SK-N-SH treated with all-trans-retinoic acid at 6 μM for 48 hours (cell line): ENCODE data around the gene TMOD2.

Experiments used
- ATAC-seq: fragments of 200-7000 bp; cut with Tn5 transposase; 3 replicates; pipeline ENCODE4 v1.9.1; 2020; ENCODE audit warnings: mild to moderate bottlenecking, moderate library complexity
- ARNTL ChIP-seq: fragments of 450-650 bp; formaldehyde crosslinking; IDR thresholded peaks from 2 replicates; pipeline ENCODE4 v1.5.0; 2020; ENCODE audit warnings: low read depth, mild to moderate bottlenecking, moderate library complexity, borderline replicate concordance
- BACH2 ChIP-seq: fragments of 250-450 bp; sonication (Bioruptor Pico); IDR thresholded peaks from 2 replicates; pipeline ENCODE4 v1.9.0; 2021; ENCODE audit warnings: mild to moderate bottlenecking, borderline replicate concordance
- CSDC2 ChIP-seq: fragments of 250-450 bp; sonication (Bioruptor Pico); IDR thresholded peaks from 2 replicates; pipeline ENCODE4 v1.5.0; 2020; ENCODE audit warnings: mild to moderate bottlenecking, moderate library complexity
- ESRRG ChIP-seq: fragments of 250-450 bp; sonication (Bioruptor Pico); IDR thresholded peaks from 2 replicates; pipeline ENCODE4 v1.6.1; 2021; ENCODE audit warnings: mild to moderate bottlenecking
- GLIS3 ChIP-seq: fragments of 250-450 bp; sonication (Bioruptor Pico); IDR thresholded peaks from 2 replicates; pipeline ENCODE4 v1.5.0; 2020; ENCODE audit warnings: mild to moderate bottlenecking, moderate library complexity
- ISL1 ChIP-seq: fragments of 250-450 bp; sonication (Bioruptor Pico); IDR thresholded peaks from 2 replicates; pipeline ENCODE4 v2.1.2; 2022; ENCODE audit warnings: mild to moderate bottlenecking, moderate library complexity
- OSR1 ChIP-seq: fragments of 250-450 bp; sonication (Bioruptor Pico); IDR thresholded peaks from 2 replicates; pipeline ENCODE4 v1.8.0; 2022; ENCODE audit warnings: moderate library complexity, mild to moderate bottlenecking, inconsistent platforms
- RARB ChIP-seq: fragments of 250-450 bp; sonication (Bioruptor Pico); IDR thresholded peaks from 2 replicates; pipeline ENCODE4 v1.8.0; 2021; ENCODE audit warnings: mild to moderate bottlenecking, moderate library complexity
- SNAI2 ChIP-seq: fragments of 250-450 bp; sonication (Bioruptor Pico); IDR thresholded peaks from 2 replicates; pipeline ENCODE4 v1.5.0; 2020; ENCODE audit warnings: mild to moderate bottlenecking, moderate library complexity
- TCF4 ChIP-seq: fragments of 250-450 bp; sonication (Bioruptor Pico); IDR thresholded peaks from 2 replicates; pipeline ENCODE4 v1.8.0; 2021; ENCODE audit warnings: mild to moderate bottlenecking, moderate library complexity, borderline replicate concordance
- TOX ChIP-seq: fragments of 250-450 bp; sonication (Bioruptor Pico); IDR thresholded peaks from 2 replicates; pipeline ENCODE4 v1.8.0; 2021; ENCODE audit warnings: mild to moderate bottlenecking, moderate library complexity, borderline replicate concordance
- ZFP3 ChIP-seq: fragments of 250-450 bp; sonication (Bioruptor Pico); IDR thresholded peaks from 2 replicates; pipeline ENCODE4 v1.5.0; 2020; ENCODE audit warnings: mild to moderate bottlenecking, moderate library complexity
- ZFP30 ChIP-seq: fragments of 450-650 bp; formaldehyde crosslinking; IDR thresholded peaks from 2 replicates; pipeline ENCODE4 v1.5.0; 2022; ENCODE audit warnings: mild to moderate bottlenecking, moderate library complexity
- ZNF565 ChIP-seq: fragments of 450-650 bp; formaldehyde crosslinking; conservative IDR thresholded peaks from 2 replicates; pipeline ENCODE4 v1.5.0; 2020; ENCODE audit warnings: low read depth, mild to moderate bottlenecking, moderate library complexity
- ZNF70 ChIP-seq: fragments of 450-650 bp; formaldehyde crosslinking; IDR thresholded peaks from 2 replicates; pipeline ENCODE4 v1.5.0; 2020; ENCODE audit warnings: mild to moderate bottlenecking, moderate library complexity
- ZNF8 ChIP-seq: fragments of 450-650 bp; formaldehyde crosslinking; IDR thresholded peaks from 2 replicates; pipeline ENCODE4 v1.5.0; 2020; ENCODE audit warnings: mild to moderate bottlenecking, moderate library complexity
- TF ChIP-seq, protein P1 (sequence below): fragments of 250-450 bp; sonication (Bioruptor Pico); IDR thresholded peaks from 2 replicates; pipeline ENCODE4 v1.8.0; 2020; ENCODE audit warnings: mild to moderate bottlenecking, moderate library complexity, borderline replicate concordance
- TF ChIP-seq, protein P2 (sequence below): fragments of 250-450 bp; sonication (Bioruptor Pico); IDR thresholded peaks from 2 replicates; pipeline ENCODE4 v1.8.0; 2021; ENCODE audit warnings: low read depth, mild to moderate bottlenecking, moderate library complexity, borderline replicate concordance
- TF ChIP-seq, protein P3 (sequence below): fragments of 250-450 bp; sonication (Bioruptor Pico); IDR thresholded peaks from 2 replicates; pipeline ENCODE4 v1.5.1; 2021; ENCODE audit warnings: mild to moderate bottlenecking, moderate library complexity
- TF ChIP-seq, protein P4 (sequence below): fragments of 250-450 bp; sonication (Bioruptor Pico); IDR thresholded peaks from 2 replicates; pipeline ENCODE4 v1.5.1; 2020; ENCODE audit warnings: low read depth, mild to moderate bottlenecking, moderate library complexity

Gene TMOD2

DNA sequence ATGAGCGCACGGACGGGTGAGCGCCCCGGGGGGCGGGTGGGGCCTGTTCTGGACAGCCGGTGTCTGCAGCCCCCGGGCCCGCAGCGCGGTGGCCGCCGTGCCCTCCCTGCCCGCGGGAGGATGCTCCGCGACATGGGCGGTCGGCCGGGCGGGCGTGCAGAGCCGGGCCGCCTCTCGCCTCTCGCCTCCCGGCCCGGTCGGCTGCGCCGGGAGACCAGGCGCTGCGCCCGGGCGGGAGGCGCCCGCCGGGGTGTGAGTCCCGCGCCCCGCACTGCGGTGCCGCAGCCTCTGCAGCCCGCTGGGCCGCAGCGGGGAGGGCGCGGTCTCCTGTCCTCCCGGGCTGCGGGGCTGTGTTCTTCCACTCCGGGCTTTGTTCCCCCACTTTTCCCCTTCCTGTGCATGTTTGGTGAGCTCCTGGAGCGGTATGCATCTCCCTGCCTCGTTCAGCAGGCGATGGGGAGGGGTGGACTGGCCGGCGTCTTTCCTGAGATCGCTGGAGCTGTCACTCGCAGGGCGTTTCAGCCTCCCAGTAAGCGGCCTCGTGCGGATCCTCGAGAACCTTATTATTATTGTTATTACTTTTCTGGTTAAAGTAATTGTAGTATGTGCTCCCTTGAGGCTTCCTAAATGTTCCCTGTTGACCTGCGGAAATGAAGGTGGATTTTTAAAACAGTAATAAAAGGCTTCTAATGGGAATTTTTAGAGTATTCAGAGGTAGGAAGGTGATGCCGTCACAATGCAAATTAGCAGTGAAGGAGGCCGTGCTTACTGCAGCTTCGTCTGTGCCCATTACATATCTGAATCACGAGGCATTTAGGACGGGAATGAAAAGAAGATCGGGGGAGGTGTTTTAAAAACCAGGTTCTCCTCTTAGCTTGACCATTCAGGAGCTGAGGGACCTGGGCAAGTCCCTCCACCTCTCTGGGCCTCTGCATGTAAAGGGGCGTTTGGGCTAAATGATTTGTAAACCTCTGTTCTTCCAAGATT, 593 bp downstream of the TMOD2 start:
- ATAC-seq = peak; percentile 84

GRCh38 chr15:51752888-51753287, 1.5 kb downstream of the TMOD2 start:
- TF ChIP-seq ISL1 = no peak
- no peak for TF ChIP-seq TCF4 (CRISPR knock-in tag)
- TF ChIP-seq ZNF70 (CRISPR knock-in tag) = no peak
- TF ChIP-seq, protein P1, sequence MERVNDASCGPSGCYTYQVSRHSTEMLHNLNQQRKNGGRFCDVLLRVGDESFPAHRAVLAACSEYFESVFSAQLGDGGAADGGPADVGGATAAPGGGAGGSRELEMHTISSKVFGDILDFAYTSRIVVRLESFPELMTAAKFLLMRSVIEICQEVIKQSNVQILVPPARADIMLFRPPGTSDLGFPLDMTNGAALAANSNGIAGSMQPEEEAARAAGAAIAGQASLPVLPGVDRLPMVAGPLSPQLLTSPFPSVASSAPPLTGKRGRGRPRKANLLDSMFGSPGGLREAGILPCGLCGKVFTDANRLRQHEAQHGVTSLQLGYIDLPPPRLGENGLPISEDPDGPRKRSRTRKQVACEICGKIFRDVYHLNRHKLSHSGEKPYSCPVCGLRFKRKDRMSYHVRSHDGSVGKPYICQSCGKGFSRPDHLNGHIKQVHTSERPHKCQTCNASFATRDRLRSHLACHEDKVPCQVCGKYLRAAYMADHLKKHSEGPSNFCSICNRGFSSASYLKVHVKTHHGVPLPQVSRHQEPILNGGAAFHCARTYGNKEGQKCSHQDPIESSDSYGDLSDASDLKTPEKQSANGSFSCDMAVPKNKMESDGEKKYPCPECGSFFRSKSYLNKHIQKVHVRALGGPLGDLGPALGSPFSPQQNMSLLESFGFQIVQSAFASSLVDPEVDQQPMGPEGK = no peak
- TF ChIP-seq BACH2 = no peak
- TF ChIP-seq, protein P2, sequence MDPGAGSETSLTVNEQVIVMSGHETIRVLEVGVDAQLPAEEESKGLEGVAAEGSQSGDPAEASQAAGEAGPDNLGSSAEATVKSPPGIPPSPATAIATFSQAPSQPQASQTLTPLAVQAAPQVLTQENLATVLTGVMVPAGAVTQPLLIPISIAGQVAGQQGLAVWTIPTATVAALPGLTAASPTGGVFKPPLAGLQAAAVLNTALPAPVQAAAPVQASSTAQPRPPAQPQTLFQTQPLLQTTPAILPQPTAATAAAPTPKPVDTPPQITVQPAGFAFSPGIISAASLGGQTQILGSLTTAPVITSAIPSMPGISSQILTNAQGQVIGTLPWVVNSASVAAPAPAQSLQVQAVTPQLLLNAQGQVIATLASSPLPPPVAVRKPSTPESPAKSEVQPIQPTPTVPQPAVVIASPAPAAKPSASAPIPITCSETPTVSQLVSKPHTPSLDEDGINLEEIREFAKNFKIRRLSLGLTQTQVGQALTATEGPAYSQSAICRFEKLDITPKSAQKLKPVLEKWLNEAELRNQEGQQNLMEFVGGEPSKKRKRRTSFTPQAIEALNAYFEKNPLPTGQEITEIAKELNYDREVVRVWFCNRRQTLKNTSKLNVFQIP (CRISPR knock-in tag) = no peak
- TF ChIP-seq RARB (CRISPR knock-in tag) = no peak
- no peak for TF ChIP-seq GLIS3 (CRISPR knock-in tag)
- TF ChIP-seq, protein P3, sequence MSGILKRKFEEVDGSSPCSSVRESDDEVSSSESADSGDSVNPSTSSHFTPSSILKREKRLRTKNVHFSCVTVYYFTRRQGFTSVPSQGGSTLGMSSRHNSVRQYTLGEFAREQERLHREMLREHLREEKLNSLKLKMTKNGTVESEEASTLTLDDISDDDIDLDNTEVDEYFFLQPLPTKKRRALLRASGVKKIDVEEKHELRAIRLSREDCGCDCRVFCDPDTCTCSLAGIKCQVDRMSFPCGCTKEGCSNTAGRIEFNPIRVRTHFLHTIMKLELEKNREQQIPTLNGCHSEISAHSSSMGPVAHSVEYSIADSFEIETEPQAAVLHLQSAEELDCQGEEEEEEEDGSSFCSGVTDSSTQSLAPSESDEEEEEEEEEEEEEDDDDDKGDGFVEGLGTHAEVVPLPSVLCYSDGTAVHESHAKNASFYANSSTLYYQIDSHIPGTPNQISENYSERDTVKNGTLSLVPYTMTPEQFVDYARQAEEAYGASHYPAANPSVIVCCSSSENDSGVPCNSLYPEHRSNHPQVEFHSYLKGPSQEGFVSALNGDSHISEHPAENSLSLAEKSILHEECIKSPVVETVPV (CRISPR knock-in tag) = no peak
- TF ChIP-seq ZFP3 (CRISPR knock-in tag) = no peak
- TF ChIP-seq, protein P4, sequence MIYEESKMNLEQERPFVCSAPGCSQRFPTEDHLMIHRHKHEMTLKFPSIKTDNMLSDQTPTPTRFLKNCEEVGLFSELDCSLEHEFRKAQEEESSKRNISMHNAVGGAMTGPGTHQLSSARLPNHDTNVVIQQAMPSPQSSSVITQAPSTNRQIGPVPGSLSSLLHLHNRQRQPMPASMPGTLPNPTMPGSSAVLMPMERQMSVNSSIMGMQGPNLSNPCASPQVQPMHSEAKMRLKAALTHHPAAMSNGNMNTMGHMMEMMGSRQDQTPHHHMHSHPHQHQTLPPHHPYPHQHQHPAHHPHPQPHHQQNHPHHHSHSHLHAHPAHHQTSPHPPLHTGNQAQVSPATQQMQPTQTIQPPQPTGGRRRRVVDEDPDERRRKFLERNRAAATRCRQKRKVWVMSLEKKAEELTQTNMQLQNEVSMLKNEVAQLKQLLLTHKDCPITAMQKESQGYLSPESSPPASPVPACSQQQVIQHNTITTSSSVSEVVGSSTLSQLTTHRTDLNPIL = no peak
- TF ChIP-seq ESRRG = no peak
- no peak for ATAC-seq

More for the DNA sequence above, 593 bp downstream of the TMOD2 start:
- TF ChIP-seq, protein P3 (CRISPR knock-in tag) = no peak
- no peak for TF ChIP-seq ZNF8 (CRISPR knock-in tag)
- TF ChIP-seq ZFP30 = no peak
- TF ChIP-seq ISL1 = no peak
- TF ChIP-seq BACH2 = no peak
- TF ChIP-seq, protein P1 = no peak
- no peak for TF ChIP-seq OSR1 (CRISPR knock-in tag)
- no peak for TF ChIP-seq TOX

- TF ChIP-seq, protein P1 = no peak
- TF ChIP-seq ARNTL (CRISPR knock-in tag) (no peak), ZFP3 (CRISPR knock-in tag) (no peak), SNAI2 (CRISPR knock-in tag) (no peak), ZFP30 (no peak), OSR1 (CRISPR knock-in tag) (no peak), ZNF565 (no peak), CSDC2 (no peak), ISL1 (no peak), ZNF70 (CRISPR knock-in tag) (no peak), TCF4 (CRISPR knock-in tag) (no peak)
- TF ChIP-seq, protein P3 (CRISPR knock-in tag) = no peak
- TF ChIP-seq, protein P4 = no peak
- ATAC-seq = no peak
Observed at GRCh38 chr15:51754267-51754666, 2.9 kb downstream of the TMOD2 start.
